HepG2 (cell line): ENCODE results near the gene MRPS14. TPM values are rescaled to one million over a fixed set of nuclear protein-coding genes. Genes with fewer than 3 reads are reported as not detected.

Source experiments
- ATAC-seq: fragments of 200-7000 bp; cut with Tn5 transposase; 3 replicates; pipeline ENCODE4 v1.9.1; 2020; ENCODE audit warnings: mild to moderate bottlenecking, moderate library complexity
- BruUV-seq: library from RNA; stranded (reverse); fragments of 400-500 nt; replicated peaks from 2 replicates; lab custom pipeline; 2021; lab: Mats Ljungman, UMichigan
- CTCF ChIA-PET: fragments of 300-600 bp; formaldehyde crosslinking; extraction: SDS; loops from one replicate; lab custom pipeline; 2021; ENCODE audit warnings: low total read pairs, inconsistent platforms, low intra/inter-chr PET ratio; lab: Yijun Ruan, JAX
- POLR2A ChIA-PET: fragments of 350-600 bp; sonication (Branson Sonifier 250); formaldehyde crosslinking; loops from one replicate; lab custom pipeline; 2020; ENCODE audit warnings: antibody characterized with exemption, inconsistent platforms; lab: Yijun Ruan, JAX
- DNase-seq: peaks from one replicate; pipeline ENCODE4 v3.0.0-alpha.2; 2015; ENCODE audit warnings: low spot score
- FAIRE-seq: peaks from 3 replicates; lab custom pipeline; 2011; peaks lifted over from hg19 to GRCh38; lab: Jason Lieb, UNC
- H2AFZ ChIP-seq: one replicate; pipeline ENCODE4 v1.6.1; 2011; ENCODE audit warnings: low read length, inconsistent platforms
- H3K27ac ChIP-seq: fragments of 300-600 bp; 3 replicates; pipeline ENCODE4 v1.8.0; 2011; ENCODE audit warnings: mixed run types, mild to moderate bottlenecking, mixed read lengths, low read length, inconsistent platforms; ENCODE audit not compliant: insufficient read depth; ENCODE audit errors: extremely low read length
- H3K27me3 ChIP-seq, 2 experiments: fragments of 200-600 bp in 1 of 2; 2 replicates in 1 of 2; 3 replicates in 1 of 2; pipeline versions ENCODE4 v1.6.0 to v1.8.0; 2011; ENCODE audit warnings: low read length in 2 of 2, mild to moderate bottlenecking in 2 of 2, moderate library complexity in 2 of 2, inconsistent platforms in 1 of 2; ENCODE audit not compliant: insufficient read depth in 2 of 2, control insufficient read depth in 1 of 2
- H3K36me3 ChIP-seq, 2 experiments: fragments of 200-600 bp in 1 of 2; replicated peaks in 1 of 2; 2 replicates in 1 of 2; 3 replicates in 1 of 2; pipeline versions ENCODE4 v1.5.1 to v1.8.0; 2011; ENCODE audit warnings: low read length in 2 of 2, inconsistent platforms in 1 of 2; ENCODE audit not compliant: insufficient read depth in 2 of 2, control insufficient read depth in 1 of 2
- H3K4me1 ChIP-seq: 2 replicates; pipeline ENCODE4 v1.5.1; 2012; ENCODE audit warnings: low read length, inconsistent platforms; ENCODE audit not compliant: insufficient read depth
- H3K4me2 ChIP-seq: 2 replicates; pipeline ENCODE4 v1.6.0; 2011; ENCODE audit warnings: low read depth, low read length, inconsistent platforms
- H3K4me3 ChIP-seq, 3 experiments: fragments of 200-600 bp in 1 of 3; sonication (generic), shearing (Covaris generic) in 1 of 3; replicated peaks in 1 of 3; 2 replicates each; pipeline ENCODE4 v1.5.1; 2011 to 2016; ENCODE audit warnings: low read length in 3 of 3, inconsistent platforms in 2 of 3, low read depth in 2 of 3, mild to moderate bottlenecking in 2 of 3, control low read depth in 1 of 3, mixed read lengths in 1 of 3; ENCODE audit not compliant: insufficient read depth in 1 of 3
- H3K79me2 ChIP-seq: one replicate; pipeline ENCODE4 v1.6.1; 2011; ENCODE audit warnings: low read length, inconsistent platforms; ENCODE audit not compliant: insufficient read depth
- H3K9ac ChIP-seq: 2 replicates; pipeline ENCODE4 v1.6.0; 2011; ENCODE audit warnings: mild to moderate bottlenecking, low read depth, low read length, inconsistent platforms; ENCODE audit not compliant: insufficient read depth
- H3K9me3 ChIP-seq: 2 replicates; pipeline ENCODE4 v1.5.1; 2012; ENCODE audit warnings: mild to moderate bottlenecking, low read length
- H4K20me1 ChIP-seq: 2 replicates; pipeline ENCODE4 v1.6.0; 2011; ENCODE audit warnings: inconsistent platforms, mild to moderate bottlenecking, low read length, moderate library complexity; ENCODE audit not compliant: insufficient read depth
- DMAP1 ChIP-seq: IDR thresholded peaks from 2 replicates; pipeline ENCODE4 v1.6.1; 2016
- DPF2 ChIP-seq: sonication (generic); formaldehyde crosslinking; IDR thresholded peaks from 2 replicates; pipeline ENCODE4 v1.4.0; 2020; ENCODE audit warnings: mild to moderate bottlenecking, low read depth, missing genetic modification reagents, borderline replicate concordance
- RBFOX2 ChIP-seq: fragments of 200-400 bp; formaldehyde crosslinking; IDR thresholded peaks from 2 replicates; pipeline ENCODE4 v1.6.1; 2017; ENCODE audit warnings: low read depth, mild to moderate bottlenecking, low read length
- TMF1 ChIP-seq: sonication (generic); formaldehyde crosslinking; IDR thresholded peaks from 2 replicates; pipeline ENCODE4 v1.8.1; 2022; ENCODE audit warnings: low read depth, missing genetic modification reagents
- ZMYM3 ChIP-seq: sonication (generic); formaldehyde crosslinking; IDR thresholded peaks from 2 replicates; pipeline ENCODE4 v1.5.1; 2020; ENCODE audit warnings: mild to moderate bottlenecking, missing genetic modification reagents
- ZNF768 ChIP-seq: sonication (generic); formaldehyde crosslinking; IDR thresholded peaks from 2 replicates; pipeline ENCODE4 v1.4.0; 2020; ENCODE audit warnings: missing genetic modification reagents
- WGBS: methylation state at CpG from one replicate; pipeline ENCODE4 v1.1.6; 2017; ENCODE audit warnings: low lambda C conversion rate; 5-methylcytosine and 5-hydroxymethylcytosine counted together
- in situ Hi-C: cut with HindIII; loops from 2 replicates; pipeline ENCODE4 v1.10.0; 2017; ENCODE audit warnings: low pct_unique_long_range_greater_than_20kb; ENCODE audit not compliant: extremely low pct_ligation_motif_present
- intact Hi-C: fragments of 100-400 bp; cut with micrococcal nuclease; formaldehyde crosslinking; loops from one replicate; pipeline ENCODE4 v1.10.0; 2022; ENCODE audit not compliant: unreplicated experiment
- polyA plus RNA-seq, 8 experiments: library from polyadenylated mRNA; depleted of rRNA in 3 of 8; stranded (reverse) in 7 of 8; unstranded in 1 of 8; fragments of >200 nt; fragmentation: Illumina TruSeq in 4 of 8; extraction: Trizol in 4 of 8; gene quantifications; 2 replicates each; pipeline versions ENCODE4 v1.2.1 to v1.2.3, GENCODE V29; 2011 to 2016; ENCODE audit warnings: low read depth in 4 of 8, missing spikeins in 1 of 8, mixed read lengths in 1 of 8; ENCODE audit not compliant: insufficient read depth in 1 of 8
- total RNA-seq, 5 experiments: library from RNA; depleted of rRNA; stranded (reverse); fragments of >200 nt; fragmentation: Illumina TruSeq; extraction: Trizol; gene quantifications; 2 replicates each; pipeline ENCODE4 v1.2.3, GENCODE V29; 2016; ENCODE audit warnings: low read depth in 1 of 5

The MRPS14 gene
- total and polyA plus RNA-seq, 2 of the 13 experiments (the other 11 are each of a cell fraction or from before 2014, with no cell fraction given): 36.6 to 43.2 TPM

GRCh38 chr1:175005085-175005783, 18.0 kb downstream of the MRPS14 start:
- TF ChIP-seq TMF1 (no peak), DMAP1 (CRISPR knock-in tag) (no peak), DPF2 (CRISPR knock-in tag) (no peak), ZMYM3 (CRISPR knock-in tag) (no peak)
- no peak for ATAC-seq
- in situ Hi-C loops: no loop called here
- intact Hi-C loops: no loop called here
- no peak for FAIRE-seq
- Histone ChIP-seq H3K4me1 (peaks cover 29% of the 10 kb centered on the region), H3K9me3 (no peaks in the 10 kb centered on the region), H3K9ac (no peak overlapping the region), H3K36me3 (peaks cover 6 to 45% of the 10 kb centered on the region in 2 experiments), H3K4me2 (no peak overlapping the region), H3K4me3 (no peak overlapping the region), H2AFZ (no peak overlapping the region), H3K27ac (no peak overlapping the region), H3K27me3 (no peaks in the 10 kb centered on the region; a peak in 1 of 5 replicates), H4K20me1 (peaks cover 4% of the 10 kb centered on the region; the same call in 1 of the 2 replicates), H3K79me2 (peaks cover 81% of the 10 kb centered on the region)
- CTCF ChIA-PET: no interaction called here
- DNase-seq: no peak
- POLR2A ChIA-PET: interaction anchor here (4.1 kb wide), 1 partner anchor 18 kb away, joined by 17 read pairs; the partner anchor contains the start of gene MRPS14
- no TSS peak for BruUV-seq
- WGBS: 97% methylated on average over 8 of the region's 8 CpGs

- Histone ChIP-seq H4K20me1 (peaks cover 4% of the 10 kb centered on the region; the same call in 1 of the 2 replicates), H3K4me3 (no peak overlapping the region), H3K27ac (no peak overlapping the region), H3K4me1 (peaks cover 29% of the 10 kb centered on the region), H3K4me2 (no peak overlapping the region), H3K9ac (no peak overlapping the region), H3K79me2 (peaks cover 82% of the 10 kb centered on the region), H3K36me3 (peaks cover 6 to 39% of the 10 kb centered on the region in 2 experiments), H2AFZ (no peak overlapping the region), H3K9me3 (no peaks in the 10 kb centered on the region), H3K27me3 (no peaks in the 10 kb centered on the region; a peak in 1 of 5 replicates)
- POLR2A ChIA-PET: interaction anchor here (4.1 kb wide), 1 partner anchor 20 kb away, joined by 17 read pairs; the partner anchor contains the start of gene MRPS14
- no peak for TF ChIP-seq ZNF768 (CRISPR knock-in tag)
- 0 out of 2 replicates have a peak, but pooled peaks have one; percentile 15 for TF ChIP-seq RBFOX2
- DNase-seq (no peak), ATAC-seq (no peak), FAIRE-seq (no peak)
- 93% methylated on average over 2 of the region's 2 CpGs for WGBS
- CTCF ChIA-PET: no interaction called here
- BruUV-seq: no TSS peak
- intact Hi-C loops (no loop called here), in situ Hi-C loops (no loop called here)
These were observed 19.7 kb downstream of the MRPS14 start for GRCh38 chr1:175003521-175003920.
